Measurements from ENCODE around the gene UFC1. TPM values are rescaled to one million over a fixed set of nuclear protein-coding genes. Genes with fewer than 3 reads are reported as not detected.

UFC1 gene
- total RNA-seq, 4 donors from 2014 or later: 30.1 to 96.4 (median 51.5) TPM

DNA sequence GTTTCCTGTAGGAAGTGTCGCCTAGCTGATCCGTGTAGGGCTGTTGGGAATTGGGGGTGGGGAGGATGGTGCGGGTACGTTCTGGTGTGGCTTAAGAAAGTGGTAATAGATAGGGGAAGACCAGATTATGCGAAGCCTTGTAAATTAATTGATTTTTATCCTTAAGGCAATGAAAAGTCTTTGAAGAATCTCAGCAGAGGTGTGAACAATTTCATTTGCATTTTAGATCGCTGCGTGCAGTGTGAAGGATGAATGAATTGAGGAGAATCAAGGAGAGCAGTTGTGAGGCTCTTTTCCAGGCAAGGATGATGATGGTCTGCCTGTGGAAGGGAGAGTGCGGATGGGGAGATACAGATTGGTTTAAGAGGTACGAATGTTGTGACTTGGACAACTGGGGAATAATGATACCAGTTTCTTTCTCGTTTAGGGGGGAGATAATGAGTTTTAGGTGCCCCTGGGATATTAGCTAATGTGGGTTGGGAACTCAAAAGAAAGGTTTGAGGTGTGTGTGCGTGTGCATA lies 20.5 kb upstream of the UFC1 start:
- in situ Hi-C loops (cut with MboI; ENCODE audit: low pct_ligation_motif_present in 1 of 4, low pct_unique_long_range_greater_than_20kb in 1 of 4, low sequenced_read_pairs in 3 of 4): no loop called here

DNA sequence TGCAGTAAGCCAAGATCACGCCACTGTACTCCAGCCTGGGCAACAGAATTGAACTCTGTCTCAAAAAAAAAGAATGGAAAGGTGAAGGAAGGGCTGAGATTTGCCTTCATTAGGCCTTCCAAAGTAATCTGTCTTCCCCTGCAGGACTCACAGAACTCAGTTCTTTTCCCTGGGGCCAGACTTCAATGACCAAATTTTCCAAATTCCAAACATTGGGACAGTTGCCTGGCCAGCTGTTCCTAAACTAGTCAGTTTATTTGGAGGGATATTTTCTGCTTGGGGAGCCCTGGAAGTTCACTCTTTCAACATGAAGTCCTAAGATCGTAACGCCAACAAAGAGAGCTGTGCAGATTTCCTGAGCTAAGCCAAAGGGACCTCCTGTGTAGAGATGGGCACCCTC lies 15.9 kb upstream of the UFC1 start:
- in situ Hi-C loops (cut with MboI; ENCODE audit: low pct_ligation_motif_present in 1 of 4, low pct_unique_long_range_greater_than_20kb in 1 of 4, low sequenced_read_pairs in 3 of 4): no loop called here
- no peak overlapping the region for H3K4me3 ChIP-seq
- WGBS, 2 donors (ENCODE audit: low coverage in 1 of 2): 76 to 81% methylated on average over 3 of the region's 3 CpGs

More for the DNA sequence above, 20.5 kb upstream of the UFC1 start:
- no peak for DNase-seq
- WGBS, 2 donors (ENCODE audit: low coverage in 1 of 2): 2 to 5% methylated on average over 9 to 11 of the region's 11 CpGs
- Histone ChIP-seq H3K4me1 (peaks cover 19 to 41% (median 28%) of the 10 kb centered on the region in 4 donors), H3K4me3 (peak overlapping the region; percentile 60 to 79 (median 74)), H3K27ac (peak overlapping the region; percentile 91 to 95 (median 94)), H3K9me3 (no peaks in the 10 kb centered on the region), H3K27me3 (no peaks in the 10 kb centered on the region), H3K36me3 (peaks cover 0 to 9% (median 2%) of the 10 kb centered on the region in 4 donors)
- intact Hi-C loops (cut with DNase I; ENCODE audit: low total_unique reads): no loop called here
- TF ChIP-seq, protein P1, sequence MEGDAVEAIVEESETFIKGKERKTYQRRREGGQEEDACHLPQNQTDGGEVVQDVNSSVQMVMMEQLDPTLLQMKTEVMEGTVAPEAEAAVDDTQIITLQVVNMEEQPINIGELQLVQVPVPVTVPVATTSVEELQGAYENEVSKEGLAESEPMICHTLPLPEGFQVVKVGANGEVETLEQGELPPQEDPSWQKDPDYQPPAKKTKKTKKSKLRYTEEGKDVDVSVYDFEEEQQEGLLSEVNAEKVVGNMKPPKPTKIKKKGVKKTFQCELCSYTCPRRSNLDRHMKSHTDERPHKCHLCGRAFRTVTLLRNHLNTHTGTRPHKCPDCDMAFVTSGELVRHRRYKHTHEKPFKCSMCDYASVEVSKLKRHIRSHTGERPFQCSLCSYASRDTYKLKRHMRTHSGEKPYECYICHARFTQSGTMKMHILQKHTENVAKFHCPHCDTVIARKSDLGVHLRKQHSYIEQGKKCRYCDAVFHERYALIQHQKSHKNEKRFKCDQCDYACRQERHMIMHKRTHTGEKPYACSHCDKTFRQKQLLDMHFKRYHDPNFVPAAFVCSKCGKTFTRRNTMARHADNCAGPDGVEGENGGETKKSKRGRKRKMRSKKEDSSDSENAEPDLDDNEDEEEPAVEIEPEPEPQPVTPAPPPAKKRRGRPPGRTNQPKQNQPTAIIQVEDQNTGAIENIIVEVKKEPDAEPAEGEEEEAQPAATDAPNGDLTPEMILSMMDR (IDR thresholded peaks at IDR 0.05): no peak
- TF ChIP-seq POLR2A (IDR thresholded peaks at IDR 0.05) (no peak), POLR2AphosphoS5 (IDR thresholded peaks at IDR 0.05) (no peak), EP300 (IDR thresholded peaks at IDR 0.05; ENCODE audit: low read depth) (no peak)

GRCh38 chr1:161138431-161138830 lies 15.3 kb upstream of the UFC1 start:
- intact Hi-C loops (cut with DNase I; ENCODE audit: low total_unique reads) (no loop called here), in situ Hi-C loops (cut with MboI; ENCODE audit: low pct_ligation_motif_present in 1 of 4, low pct_unique_long_range_greater_than_20kb in 1 of 4, low sequenced_read_pairs in 3 of 4) (no loop called here)
- Histone ChIP-seq H3K4me1 (peaks cover 10 to 18% (median 16%) of the 10 kb centered on the region in 4 donors), H3K36me3 (no peaks in the 10 kb centered on the region), H3K4me3 (no peak overlapping the region), H3K27me3 (no peaks in the 10 kb centered on the region), H3K9me3 (no peaks in the 10 kb centered on the region), H3K27ac (peak overlapping the region in 1 of 4 donors; percentile 26)
- DNase-seq: no peak
- TF ChIP-seq POLR2AphosphoS5 (IDR thresholded peaks at IDR 0.05) (no peak), EP300 (IDR thresholded peaks at IDR 0.05; ENCODE audit: low read depth) (no peak), POLR2A (IDR thresholded peaks at IDR 0.05) (no peak)
- TF ChIP-seq, protein P1 (IDR thresholded peaks at IDR 0.05): no peak
- 78 to 86% methylated on average over 1 of the region's 1 CpG for WGBS, 2 donors (ENCODE audit: low coverage in 1 of 2)

More for the DNA sequence above, 15.9 kb upstream of the UFC1 start:
- Histone ChIP-seq H3K9me3 (no peaks in the 10 kb centered on the region), H3K27ac (no peak overlapping the region), H3K4me1 (peaks cover 11 to 18% (median 16%) of the 10 kb centered on the region in 4 donors), H3K27me3 (no peaks in the 10 kb centered on the region), H3K36me3 (no peaks in the 10 kb centered on the region)
- DNase-seq: no peak
- intact Hi-C loops (cut with DNase I; ENCODE audit: low total_unique reads): no loop called here
- TF ChIP-seq POLR2A (IDR thresholded peaks at IDR 0.05): no peak
- TF ChIP-seq POLR2AphosphoS5 (IDR thresholded peaks at IDR 0.05): no peak
- TF ChIP-seq, protein P1 (IDR thresholded peaks at IDR 0.05): no peak
- no peak for TF ChIP-seq EP300 (IDR thresholded peaks at IDR 0.05; ENCODE audit: low read depth)

- H3K4me1 ChIP-seq: peaks cover 0 to 4% (median 2%) of the 10 kb centered on the region in 4 donors
- no peaks in the 10 kb centered on the region for H3K36me3 ChIP-seq
- no peaks in the 10 kb centered on the region for H3K9me3 ChIP-seq
- intact Hi-C loops (cut with DNase I; ENCODE audit: low total_unique reads): no loop called here
- TF ChIP-seq, protein P1 (IDR thresholded peaks at IDR 0.05): peak; percentile 30 to 42 (median 38)
- TF ChIP-seq EP300 (IDR thresholded peaks at IDR 0.05; ENCODE audit: low read depth): no peak
- H3K4me3 ChIP-seq: no peak overlapping the region
- in situ Hi-C loops (cut with MboI; ENCODE audit: low pct_ligation_motif_present in 1 of 4, low pct_unique_long_range_greater_than_20kb in 1 of 4, low sequenced_read_pairs in 3 of 4): no loop called here
- 49 to 56% methylated on average over 1 of the region's 1 CpG for WGBS, 2 donors (ENCODE audit: low coverage in 1 of 2)
- H3K27me3 ChIP-seq: no peaks in the 10 kb centered on the region
- DNase-seq: no peak
- H3K27ac ChIP-seq: no peak overlapping the region
Measured at GRCh38 chr1:161139766-161140165, 14.0 kb upstream of the UFC1 start.
